Central memory CD8-positive, alpha-beta T cell (primary cell): ENCODE results near the gene AGAP3.

Source experiments
- ATAC-seq: fragments of 150-1000 bp; cut with Tn5 transposase; replicated peaks from 2 replicates; pipeline ENCODE4 v1.10.0; 2022; ENCODE audit warnings: mild to moderate bottlenecking, moderate FRiP score, moderate number of reproducible peaks; ENCODE audit not compliant: poor library complexity, severe bottlenecking; ENCODE audit errors: extremely low read depth
- DNase-seq, 2 donors: peaks; one replicate each; pipeline ENCODE4 v3.0.0; 2021; ENCODE audit warnings: low spot score in 2 of 2
- H3K27ac Mint-ChIP-seq: one replicate; pipeline ENCODE4 v1.8.0; 2022; ENCODE audit warnings: low read depth, mild to moderate bottlenecking, moderate library complexity, mixed read lengths
- H3K27me3 Mint-ChIP-seq: one replicate; pipeline ENCODE4 v1.8.0; 2022; ENCODE audit warnings: mixed read lengths
- H3K36me3 Mint-ChIP-seq: one replicate; pipeline ENCODE4 v1.8.0; 2022; ENCODE audit warnings: mild to moderate bottlenecking, moderate library complexity, mixed read lengths; ENCODE audit not compliant: insufficient read depth
- H3K4me1 Mint-ChIP-seq: one replicate; pipeline ENCODE4 v1.8.0; 2022; ENCODE audit warnings: mixed read lengths
- H3K4me3 Mint-ChIP-seq: one replicate; pipeline ENCODE4 v1.8.0; 2022; ENCODE audit warnings: mild to moderate bottlenecking, moderate library complexity, mixed read lengths
- H3K9me3 Mint-ChIP-seq: one replicate; pipeline ENCODE4 v1.8.0; 2022; ENCODE audit warnings: mixed read lengths

Gene AGAP3

DNA sequence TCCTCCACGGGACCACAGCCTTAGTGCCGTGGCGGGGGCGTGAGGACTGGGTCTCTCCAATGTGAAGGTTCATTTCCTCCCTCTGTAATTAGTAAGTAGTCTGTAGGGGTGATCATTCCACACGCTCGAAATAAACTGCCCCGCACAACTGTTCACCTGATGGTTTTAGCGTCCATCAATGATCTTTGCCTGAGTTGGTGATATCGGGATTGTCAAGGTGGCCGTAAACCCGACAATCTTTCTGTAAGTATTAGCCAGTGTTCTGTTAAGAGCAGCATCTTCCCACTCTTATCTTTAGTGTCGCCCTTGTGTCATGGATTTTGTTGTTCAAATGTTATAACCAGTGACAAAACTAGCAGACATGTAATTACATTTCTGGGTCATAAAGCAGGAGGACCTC is 17.7 kb downstream of the AGAP3 start:
- Mint-ChIP-seq H3K4me1 (peaks cover 9% of the 10 kb centered on the region), H3K9me3 (no peaks in the 10 kb centered on the region), H3K27ac (no peak overlapping the region), H3K36me3 (no peaks in the 10 kb centered on the region), H3K27me3 (no peaks in the 10 kb centered on the region), H3K4me3 (no peak overlapping the region)
- DNase-seq (no peak), ATAC-seq (no peak)

DNA sequence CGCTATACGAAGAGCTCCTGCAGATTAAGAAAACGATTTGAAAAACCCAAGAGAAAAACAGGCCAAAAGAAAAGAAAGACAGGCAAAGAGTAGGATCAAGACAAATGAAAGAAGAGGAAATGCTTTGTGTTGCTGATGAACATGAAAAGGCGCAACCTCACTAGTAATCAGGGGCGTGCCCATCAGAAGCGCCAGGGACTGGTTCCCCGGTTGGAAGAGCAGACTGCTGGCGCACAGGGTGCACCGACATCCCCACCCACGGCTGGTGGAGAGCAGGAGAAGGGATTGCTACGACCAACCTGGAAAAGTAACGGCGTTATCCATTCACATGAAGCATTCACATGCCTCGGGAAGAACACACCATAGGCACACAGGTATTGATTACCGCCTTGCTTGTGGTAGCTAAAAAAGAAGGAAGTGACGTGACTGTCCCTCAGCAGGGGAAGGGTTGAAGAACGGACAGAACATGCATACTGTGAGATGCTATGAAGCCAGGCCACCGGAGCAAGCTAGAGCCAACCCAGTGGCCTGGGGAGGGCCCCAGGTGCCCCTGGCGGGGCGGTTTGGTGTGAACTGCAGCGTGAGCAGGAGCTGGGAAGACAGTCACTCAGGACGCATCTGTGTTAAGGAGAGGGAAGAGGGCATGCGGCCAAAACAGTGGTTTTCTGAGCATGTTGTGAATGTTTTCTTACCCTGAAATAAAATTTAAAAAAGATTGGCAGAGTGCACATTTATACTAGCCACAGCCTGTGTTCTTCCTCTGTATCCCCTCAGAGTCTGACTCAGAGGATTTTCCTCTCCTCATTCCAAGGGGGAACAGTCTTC is 18.3 kb downstream of the AGAP3 start:
- H3K36me3 Mint-ChIP-seq = no peaks in the 10 kb centered on the region
- H3K9me3 Mint-ChIP-seq = no peaks in the 10 kb centered on the region
- ATAC-seq (no peak), DNase-seq (no peak)
- no peak overlapping the region for H3K27ac Mint-ChIP-seq
- no peaks in the 10 kb centered on the region for H3K27me3 Mint-ChIP-seq
- H3K4me1 Mint-ChIP-seq = peaks cover 9% of the 10 kb centered on the region
- H3K4me3 Mint-ChIP-seq = no peak overlapping the region

GRCh38 chr7:151107882-151108281 is 21.6 kb downstream of the AGAP3 start:
- peaks cover 17% of the 10 kb centered on the region for H3K4me1 Mint-ChIP-seq
- H3K27ac Mint-ChIP-seq = no peak overlapping the region
- no peak for ATAC-seq
- DNase-seq = no peak
- no peaks in the 10 kb centered on the region for H3K27me3 Mint-ChIP-seq
- H3K36me3 Mint-ChIP-seq = peaks cover 2% of the 10 kb centered on the region
- no peaks in the 10 kb centered on the region for H3K9me3 Mint-ChIP-seq
- H3K4me3 Mint-ChIP-seq = no peak overlapping the region

DNA sequence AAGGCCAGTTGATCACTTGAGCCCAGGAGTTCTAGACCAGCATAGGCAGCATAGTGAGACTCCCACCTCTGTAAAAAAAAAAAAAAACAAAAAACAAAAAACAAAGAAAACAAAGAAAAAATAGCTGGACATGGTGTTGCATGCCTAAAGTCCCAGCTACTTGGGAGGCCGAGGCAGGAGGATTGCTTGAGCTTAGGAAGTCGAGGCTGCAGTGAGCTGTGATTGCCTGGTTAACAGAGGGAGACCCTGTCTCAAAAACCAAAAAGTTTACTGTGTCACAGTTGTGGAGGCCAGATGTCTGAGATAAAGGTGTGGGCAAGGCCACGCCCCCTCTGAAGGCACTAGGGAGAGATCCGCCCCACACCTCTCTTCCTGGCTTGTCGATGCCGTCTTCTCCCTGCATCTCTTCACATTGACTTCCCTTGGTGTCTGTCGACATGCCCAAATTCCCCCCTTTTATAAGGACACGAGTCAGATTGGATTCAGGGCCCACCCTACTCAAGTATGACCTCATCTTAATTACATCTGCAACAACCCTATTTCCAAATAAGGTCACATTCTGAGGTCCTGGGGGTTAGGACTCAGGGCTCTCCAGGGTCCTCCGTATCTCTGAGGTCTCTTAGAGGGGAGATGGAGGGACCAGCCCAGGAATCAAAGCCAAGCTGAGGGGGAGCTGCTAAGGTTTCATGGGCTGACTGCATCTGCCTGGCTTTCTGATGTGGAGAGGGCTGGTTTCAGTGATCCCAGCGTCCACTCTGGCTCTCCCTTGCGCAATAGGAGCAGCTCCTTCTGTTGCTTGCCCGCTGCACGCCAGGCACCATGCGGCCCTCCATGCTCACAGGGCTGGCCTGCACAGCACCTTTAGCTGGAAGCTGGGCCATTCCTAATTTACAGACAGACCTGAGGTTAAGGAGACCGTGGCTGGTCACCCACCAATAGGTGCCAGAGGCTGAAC is 23.1 kb downstream of the AGAP3 start:
- Mint-ChIP-seq H3K9me3 (no peaks in the 10 kb centered on the region), H3K4me1 (peaks cover 13% of the 10 kb centered on the region), H3K27me3 (no peaks in the 10 kb centered on the region), H3K27ac (no peak overlapping the region), H3K36me3 (peaks cover 2% of the 10 kb centered on the region), H3K4me3 (no peak overlapping the region)
- DNase-seq (no peak), ATAC-seq (no peak)

GRCh38 chr7:151110236-151110940 is 24.1 kb downstream of the AGAP3 start:
- Mint-ChIP-seq H3K36me3 (peaks cover 2% of the 10 kb centered on the region), H3K27ac (no peak overlapping the region), H3K4me3 (no peak overlapping the region), H3K4me1 (peaks cover 8% of the 10 kb centered on the region), H3K9me3 (no peaks in the 10 kb centered on the region), H3K27me3 (no peaks in the 10 kb centered on the region)
- no peak for DNase-seq
- ATAC-seq = no peak

- Mint-ChIP-seq H3K27me3 (no peaks in the 10 kb centered on the region), H3K9me3 (no peaks in the 10 kb centered on the region), H3K36me3 (peaks cover 5% of the 10 kb centered on the region), H3K4me3 (no peak overlapping the region), H3K27ac (no peak overlapping the region), H3K4me1 (peaks cover 8% of the 10 kb centered on the region)
- ATAC-seq (peak; percentile 69), DNase-seq (peak; percentile 63)
Observed at GRCh38 chr7:151110941-151111645, 24.8 kb downstream of the AGAP3 start.

DNA sequence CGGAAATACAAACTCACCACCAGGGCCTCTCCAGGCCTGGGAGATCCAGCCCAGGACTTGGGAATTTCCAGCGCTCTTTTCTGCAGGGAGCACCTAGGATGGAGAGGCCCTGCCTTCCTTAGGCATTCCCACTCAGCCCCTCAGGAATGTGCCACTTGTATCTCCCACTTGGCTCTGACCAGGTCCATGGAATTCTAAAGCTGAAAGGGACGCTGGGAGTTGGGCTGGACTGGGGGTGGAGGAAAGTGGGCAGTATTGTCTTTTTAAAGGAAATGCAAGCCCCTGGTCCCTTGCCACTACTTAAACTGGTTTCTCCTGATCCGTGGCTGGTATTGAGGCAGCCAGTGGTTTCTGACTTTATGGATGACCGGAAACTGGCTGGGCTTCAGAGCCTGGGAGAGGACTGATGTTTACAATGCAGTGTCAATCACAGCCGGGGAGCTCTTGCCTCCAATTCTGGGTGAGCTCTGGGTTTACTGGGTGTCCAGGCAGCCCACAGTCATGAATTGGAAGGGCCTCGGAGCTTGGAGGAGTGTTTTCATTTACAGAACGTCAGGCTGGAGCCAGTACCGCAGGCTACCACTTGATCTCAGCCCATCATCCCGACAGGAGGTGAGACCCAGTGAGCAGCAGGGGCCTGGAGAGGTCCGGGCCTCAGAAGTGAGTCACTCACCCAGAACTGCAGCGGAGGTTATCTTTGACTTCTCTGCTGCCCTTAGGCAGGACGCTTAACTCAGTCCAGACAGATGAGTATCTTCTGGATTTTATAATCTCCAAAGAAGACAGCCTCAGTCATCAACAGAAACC is 27.3 kb downstream of the AGAP3 start:
- Mint-ChIP-seq H3K27me3 (no peaks in the 10 kb centered on the region), H3K4me3 (peak overlapping the region; percentile 25), H3K27ac (no peak overlapping the region), H3K36me3 (peaks cover 6% of the 10 kb centered on the region), H3K4me1 (peaks cover 20% of the 10 kb centered on the region), H3K9me3 (no peaks in the 10 kb centered on the region)
- ATAC-seq (no peak), DNase-seq (no peak)

- no peaks in the 10 kb centered on the region for H3K9me3 Mint-ChIP-seq
- H3K27ac Mint-ChIP-seq = no peak overlapping the region
- DNase-seq (no peak), ATAC-seq (peak; percentile 1)
- peaks cover 6% of the 10 kb centered on the region for H3K36me3 Mint-ChIP-seq
- H3K4me1 Mint-ChIP-seq = peaks cover 23% of the 10 kb centered on the region
- H3K27me3 Mint-ChIP-seq = no peaks in the 10 kb centered on the region
- peak overlapping the region; percentile 25 for H3K4me3 Mint-ChIP-seq
Observed at GRCh38 chr7:151114151-151115090, 28.1 kb downstream of the AGAP3 start.

- ATAC-seq = peak; percentile 21
- Mint-ChIP-seq H3K27ac (no peak overlapping the region), H3K36me3 (peaks cover 8% of the 10 kb centered on the region), H3K4me3 (peak overlapping the region; percentile 65), H3K27me3 (no peaks in the 10 kb centered on the region), H3K4me1 (peaks cover 20% of the 10 kb centered on the region), H3K9me3 (no peaks in the 10 kb centered on the region)
- no peak for DNase-seq
Observed at GRCh38 chr7:151115121-151115835, 29.0 kb downstream of the AGAP3 start.

DNA sequence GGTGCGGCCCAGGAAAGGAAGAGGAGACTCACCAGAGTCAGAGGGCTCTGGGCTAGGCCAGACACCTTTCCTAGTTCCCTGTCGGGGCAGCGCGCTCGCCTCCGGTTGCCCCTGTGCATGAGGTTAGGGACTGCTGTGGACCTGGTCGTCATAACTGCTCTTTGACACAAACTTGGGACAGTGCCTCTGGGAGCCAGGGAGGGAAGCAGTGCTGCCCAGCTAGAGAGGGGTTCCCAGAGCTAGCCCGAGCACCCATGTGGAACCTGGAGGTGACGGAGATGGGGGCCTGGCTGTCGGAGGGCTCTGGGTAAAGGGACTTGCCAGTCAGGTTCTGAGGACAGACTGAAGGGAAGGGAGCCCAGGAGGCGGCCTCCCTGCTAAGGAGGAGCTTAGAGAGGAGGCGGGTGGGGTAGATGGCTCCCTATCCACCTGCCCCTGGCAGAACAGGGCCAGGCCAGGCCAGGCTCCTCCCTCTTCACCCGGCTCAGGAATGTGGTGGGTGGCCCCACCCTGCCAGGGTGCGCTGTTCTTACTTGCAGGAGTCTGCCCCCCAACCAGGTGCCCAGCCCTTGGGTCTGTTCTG is 29.7 kb downstream of the AGAP3 start:
- Mint-ChIP-seq H3K27ac (no peak overlapping the region), H3K27me3 (no peaks in the 10 kb centered on the region), H3K36me3 (peaks cover 8% of the 10 kb centered on the region), H3K4me1 (peaks cover 15% of the 10 kb centered on the region), H3K9me3 (no peaks in the 10 kb centered on the region), H3K4me3 (peak overlapping the region; percentile 65)
- ATAC-seq = no peak
- no peak for DNase-seq
